Panc1 (cell line): ENCODE data around the gene ACOX1.

Experiments
- CTCF ChIP-seq: fragments of 450-650 bp; IDR thresholded peaks from 2 replicates; pipeline ENCODE4 v1.5.1; 2017; ENCODE audit warnings: mild to moderate bottlenecking
- POLR2AphosphoS5 ChIP-seq: IDR thresholded peaks from 2 replicates; pipeline ENCODE4 v1.6.1; 2012; ENCODE audit warnings: mild to moderate bottlenecking, low read depth, low read length, moderate library complexity
- SIN3A ChIP-seq: IDR thresholded peaks from 2 replicates; pipeline ENCODE4 v1.6.1; 2012; ENCODE audit warnings: low read depth, mild to moderate bottlenecking, low read length, moderate library complexity, borderline replicate concordance; ENCODE audit not compliant: insufficient read depth

DNA sequence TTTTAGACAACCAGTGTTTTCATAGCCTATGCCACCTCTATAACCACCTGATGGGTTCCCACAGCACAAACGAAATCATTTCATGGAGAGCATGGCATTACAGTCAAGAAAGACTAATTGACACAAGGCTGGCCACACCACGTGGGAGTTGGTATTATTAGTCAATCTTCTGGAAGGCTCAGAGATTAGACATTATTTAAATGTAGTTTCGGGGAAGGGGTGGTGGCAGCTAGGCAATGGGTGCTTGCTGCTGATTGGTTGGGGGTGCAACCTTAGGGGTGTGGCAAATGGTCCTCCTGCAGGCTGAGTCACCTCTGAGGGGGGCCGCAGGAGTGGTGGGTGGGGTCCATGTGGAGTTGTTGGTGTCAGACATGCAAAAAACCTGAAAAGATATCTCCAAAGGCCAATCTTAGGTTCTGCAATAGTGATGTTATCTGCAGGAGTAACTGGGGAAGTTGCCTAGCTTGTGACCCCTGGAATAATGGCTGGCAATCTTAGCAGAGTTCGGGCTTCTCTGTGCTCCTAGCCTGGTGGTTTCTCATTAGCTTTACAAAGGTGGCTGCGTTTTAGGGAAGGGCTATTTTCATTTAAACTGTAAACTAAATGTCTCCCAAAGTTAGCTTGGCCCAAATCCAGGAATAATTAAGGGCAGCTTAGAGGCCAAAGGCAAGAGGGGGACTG is 4.7 kb upstream of the ACOX1 start:
- no peak for TF ChIP-seq CTCF
- TF ChIP-seq POLR2AphosphoS5, result no peak
- TF ChIP-seq SIN3A, result no peak
